HepG2 (cell line): Measurements from ENCODE around the gene TAS2R13. TPM values are rescaled to one million over a fixed set of nuclear protein-coding genes. Genes with fewer than 3 reads are reported as not detected.

Source experiments
- CBFB ChIP-seq: sonication (generic); formaldehyde crosslinking; IDR thresholded peaks from 2 replicates; pipeline ENCODE4 v1.4.0; 2020; ENCODE audit warnings: missing genetic modification reagents
- CBX5 ChIP-seq: sonication (generic); formaldehyde crosslinking; IDR thresholded peaks from 2 replicates; pipeline ENCODE4 v1.4.0; 2020; ENCODE audit warnings: missing genetic modification reagents, borderline replicate concordance
- CHCHD3 ChIP-seq: sonication (generic); formaldehyde crosslinking; IDR thresholded peaks from 2 replicates; pipeline ENCODE4 v1.8.0; 2022; ENCODE audit warnings: mild to moderate bottlenecking, missing genetic modification reagents, moderate library complexity
- EED ChIP-seq: sonication (generic); formaldehyde crosslinking; IDR thresholded peaks from 2 replicates; pipeline ENCODE4 v1.5.0; 2020; ENCODE audit warnings: mild to moderate bottlenecking, missing genetic modification reagents
- GATAD1 ChIP-seq: IDR thresholded peaks from 2 replicates; pipeline ENCODE4 v1.6.1; 2016; ENCODE audit warnings: missing genetic modification reagents, missing compliant biosample characterization
- HDAC1 ChIP-seq: sonication (generic); formaldehyde crosslinking; IDR thresholded peaks from 2 replicates; pipeline ENCODE4 v1.5.1; 2020; ENCODE audit warnings: mild to moderate bottlenecking, missing genetic modification reagents
- HNF4G ChIP-seq, 2 experiments: sonication (generic) in 1 of 2; formaldehyde crosslinking in 1 of 2; IDR thresholded peaks; 2 replicates each; pipeline versions ENCODE4 v1.4.0 to v1.6.1; 2011 to 2020; ENCODE audit warnings: borderline replicate concordance in 2 of 2, low read depth in 2 of 2, mild to moderate bottlenecking in 2 of 2, low read length in 1 of 2, missing genetic modification reagents in 1 of 2, moderate library complexity in 1 of 2
- NFATC3 ChIP-seq: sonication (generic); formaldehyde crosslinking; IDR thresholded peaks from 2 replicates; pipeline ENCODE4 v1.5.1; 2020; ENCODE audit warnings: mild to moderate bottlenecking, missing genetic modification reagents
- NFYB ChIP-seq: sonication (generic); formaldehyde crosslinking; IDR thresholded peaks from 2 replicates; pipeline ENCODE4 v1.4.0; 2020; ENCODE audit warnings: missing genetic modification reagents
- RAD21 ChIP-seq: fragments of 450-650 bp; formaldehyde crosslinking; IDR thresholded peaks from 2 replicates; pipeline ENCODE4 v1.5.0; 2020; ENCODE audit warnings: mild to moderate bottlenecking
- RBM39 ChIP-seq: fragments of 200-400 bp; formaldehyde crosslinking; IDR thresholded peaks from one replicate; pipeline ENCODE4 v1.6.1; 2018; ENCODE audit warnings: antibody characterized with exemption, mild to moderate bottlenecking, low read depth, low read length; ENCODE audit not compliant: poor library complexity, severe bottlenecking
- TOE1 ChIP-seq: sonication (generic); formaldehyde crosslinking; IDR thresholded peaks from 2 replicates; pipeline ENCODE4 v1.4.0; 2020; ENCODE audit warnings: mild to moderate bottlenecking, missing genetic modification reagents
- ZNF484 ChIP-seq: sonication (generic); formaldehyde crosslinking; IDR thresholded peaks from 2 replicates; pipeline ENCODE4 v1.5.1; 2020; ENCODE audit warnings: mild to moderate bottlenecking, low read depth, missing genetic modification reagents, borderline replicate concordance
- ZNF496 ChIP-seq: sonication (generic); formaldehyde crosslinking; IDR thresholded peaks from 2 replicates; pipeline ENCODE4 v1.8.1; 2023; ENCODE audit warnings: mild to moderate bottlenecking, moderate library complexity, missing genetic modification reagents; ENCODE audit not compliant: insufficient replicate concordance
- ZNF614 ChIP-seq: IDR thresholded peaks from 2 replicates; pipeline ENCODE4 v1.6.1; 2018; ENCODE audit warnings: missing biosample characterization, missing genetic modification reagents, inconsistent platforms, borderline replicate concordance
- ZNF619 ChIP-seq: sonication (generic); formaldehyde crosslinking; IDR thresholded peaks from 2 replicates; pipeline ENCODE4 v1.4.0; 2020; ENCODE audit warnings: mild to moderate bottlenecking, missing genetic modification reagents
- ZNF747 ChIP-seq: sonication (generic); formaldehyde crosslinking; IDR thresholded peaks from 2 replicates; pipeline ENCODE4 v1.8.1; 2023; ENCODE audit warnings: missing genetic modification reagents, mild to moderate bottlenecking, borderline replicate concordance
- ZNF775 ChIP-seq: sonication (generic); formaldehyde crosslinking; IDR thresholded peaks from 2 replicates; pipeline ENCODE4 v1.4.0; 2020; ENCODE audit warnings: missing genetic modification reagents, mild to moderate bottlenecking, moderate library complexity, borderline replicate concordance
- ZSCAN9 ChIP-seq: IDR thresholded peaks from 2 replicates; pipeline ENCODE4 v1.6.1; 2016; ENCODE audit warnings: borderline replicate concordance
- polyA plus RNA-seq, 8 experiments: library from polyadenylated mRNA; depleted of rRNA in 3 of 8; stranded (reverse) in 7 of 8; unstranded in 1 of 8; fragments of >200 nt; fragmentation: Illumina TruSeq in 4 of 8; extraction: Trizol in 4 of 8; gene quantifications; 2 replicates each; pipeline versions ENCODE4 v1.2.1 to v1.2.3, GENCODE V29; 2011 to 2016; ENCODE audit warnings: low read depth in 4 of 8, missing spikeins in 1 of 8, mixed read lengths in 1 of 8; ENCODE audit not compliant: insufficient read depth in 1 of 8
- total RNA-seq, 5 experiments: library from RNA; depleted of rRNA; stranded (reverse); fragments of >200 nt; fragmentation: Illumina TruSeq; extraction: Trizol; gene quantifications; 2 replicates each; pipeline ENCODE4 v1.2.3, GENCODE V29; 2016; ENCODE audit warnings: low read depth in 1 of 5
- TF ChIP-seq, protein P1 (sequence below): IDR thresholded peaks from 2 replicates; pipeline ENCODE4 v1.6.1; 2016
- TF ChIP-seq, protein P2 (sequence below): sonication (generic); formaldehyde crosslinking; IDR thresholded peaks from 2 replicates; pipeline ENCODE4 v1.4.0; 2020; ENCODE audit warnings: missing genetic modification reagents
- TF ChIP-seq, protein P3 (sequence below): sonication (generic); formaldehyde crosslinking; IDR thresholded peaks from 2 replicates; pipeline ENCODE4 v1.4.0; 2020; ENCODE audit warnings: missing genetic modification reagents

Gene TAS2R13
- total and polyA plus RNA-seq, 2 of the 13 experiments (the other 11 are each of a cell fraction or from before 2014, with no cell fraction given) = 0.33 to 1.3 TPM

DNA sequence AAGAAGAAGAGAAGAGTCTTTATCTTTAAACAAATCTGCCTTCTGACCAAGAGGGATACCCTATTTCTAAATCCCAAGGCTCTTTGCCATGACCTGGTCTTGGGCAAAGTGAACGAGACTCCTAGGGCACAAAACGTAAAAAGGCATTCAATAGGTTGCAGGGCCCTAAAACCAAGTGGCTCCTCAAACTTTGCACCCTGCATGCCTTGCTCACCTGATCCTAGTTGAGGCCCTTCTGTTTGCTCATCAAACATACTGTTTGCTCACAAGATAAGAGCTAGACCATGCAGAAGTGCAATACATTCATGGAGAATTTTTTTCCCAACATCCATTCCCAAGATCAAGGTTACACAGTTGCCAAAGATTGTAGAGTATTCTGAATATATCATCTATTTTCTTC, 17.4 kb downstream of the TAS2R13 start (continued):
- TF ChIP-seq EED (no peak), ZNF619 (CRISPR knock-in tag) (no peak), RBM39 (no peak), CHCHD3 (CRISPR knock-in tag) (no peak), ZNF775 (CRISPR knock-in tag) (no peak), ZNF496 (no peak), CBFB (CRISPR knock-in tag) (peak; percentile 63; the same call in 1 of the 2 replicates), CBX5 (CRISPR knock-in tag) (peak; percentile 89), NFATC3 (CRISPR knock-in tag) (no peak), ZSCAN9 (CRISPR knock-in tag) (peak; percentile 84; the same call in 1 of the 2 replicates), ZNF484 (CRISPR knock-in tag) (no peak), HDAC1 (CRISPR knock-in tag) (peak; percentile 92), ZNF747 (CRISPR knock-in tag) (peak; percentile 74; the same call in 1 of the 2 replicates), RAD21 (peak; percentile 44), HNF4G (IDR thresholded peaks at IDR 0.05; ENCODE audit: borderline replicate concordance, low read depth, low read length) (peak; percentile 99), HNF4G (CRISPR knock-in tag; IDR thresholded peaks at IDR 0.05; ENCODE audit: borderline replicate concordance, low read depth) (peak; percentile 95; the same call in 1 of the 2 replicates), NFYB (0 out of 2 replicates have a peak, but pooled peaks have one; percentile 31), ZNF614 (peak; percentile 91), TOE1 (CRISPR knock-in tag) (peak; percentile 96), GATAD1 (CRISPR knock-in tag) (peak; percentile 74)
- TF ChIP-seq, protein P1, sequence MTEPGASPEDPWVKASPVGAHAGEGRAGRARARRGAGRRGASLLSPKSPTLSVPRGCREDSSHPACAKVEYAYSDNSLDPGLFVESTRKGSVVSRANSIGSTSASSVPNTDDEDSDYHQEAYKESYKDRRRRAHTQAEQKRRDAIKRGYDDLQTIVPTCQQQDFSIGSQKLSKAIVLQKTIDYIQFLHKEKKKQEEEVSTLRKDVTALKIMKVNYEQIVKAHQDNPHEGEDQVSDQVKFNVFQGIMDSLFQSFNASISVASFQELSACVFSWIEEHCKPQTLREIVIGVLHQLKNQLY = peak; percentile 100
- TF ChIP-seq, protein P2, sequence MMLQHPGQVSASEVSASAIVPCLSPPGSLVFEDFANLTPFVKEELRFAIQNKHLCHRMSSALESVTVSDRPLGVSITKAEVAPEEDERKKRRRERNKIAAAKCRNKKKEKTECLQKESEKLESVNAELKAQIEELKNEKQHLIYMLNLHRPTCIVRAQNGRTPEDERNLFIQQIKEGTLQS (CRISPR knock-in tag) = peak; percentile 37; the same call in 1 of the 2 replicates
- TF ChIP-seq, protein P3, sequence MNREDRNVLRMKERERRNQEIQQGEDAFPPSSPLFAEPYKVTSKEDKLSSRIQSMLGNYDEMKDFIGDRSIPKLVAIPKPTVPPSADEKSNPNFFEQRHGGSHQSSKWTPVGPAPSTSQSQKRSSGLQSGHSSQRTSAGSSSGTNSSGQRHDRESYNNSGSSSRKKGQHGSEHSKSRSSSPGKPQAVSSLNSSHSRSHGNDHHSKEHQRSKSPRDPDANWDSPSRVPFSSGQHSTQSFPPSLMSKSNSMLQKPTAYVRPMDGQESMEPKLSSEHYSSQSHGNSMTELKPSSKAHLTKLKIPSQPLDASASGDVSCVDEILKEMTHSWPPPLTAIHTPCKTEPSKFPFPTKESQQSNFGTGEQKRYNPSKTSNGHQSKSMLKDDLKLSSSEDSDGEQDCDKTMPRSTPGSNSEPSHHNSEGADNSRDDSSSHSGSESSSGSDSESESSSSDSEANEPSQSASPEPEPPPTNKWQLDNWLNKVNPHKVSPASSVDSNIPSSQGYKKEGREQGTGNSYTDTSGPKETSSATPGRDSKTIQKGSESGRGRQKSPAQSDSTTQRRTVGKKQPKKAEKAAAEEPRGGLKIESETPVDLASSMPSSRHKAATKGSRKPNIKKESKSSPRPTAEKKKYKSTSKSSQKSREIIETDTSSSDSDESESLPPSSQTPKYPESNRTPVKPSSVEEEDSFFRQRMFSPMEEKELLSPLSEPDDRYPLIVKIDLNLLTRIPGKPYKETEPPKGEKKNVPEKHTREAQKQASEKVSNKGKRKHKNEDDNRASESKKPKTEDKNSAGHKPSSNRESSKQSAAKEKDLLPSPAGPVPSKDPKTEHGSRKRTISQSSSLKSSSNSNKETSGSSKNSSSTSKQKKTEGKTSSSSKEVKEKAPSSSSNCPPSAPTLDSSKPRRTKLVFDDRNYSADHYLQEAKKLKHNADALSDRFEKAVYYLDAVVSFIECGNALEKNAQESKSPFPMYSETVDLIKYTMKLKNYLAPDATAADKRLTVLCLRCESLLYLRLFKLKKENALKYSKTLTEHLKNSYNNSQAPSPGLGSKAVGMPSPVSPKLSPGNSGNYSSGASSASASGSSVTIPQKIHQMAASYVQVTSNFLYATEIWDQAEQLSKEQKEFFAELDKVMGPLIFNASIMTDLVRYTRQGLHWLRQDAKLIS (CRISPR knock-in tag) = no peak
